ENCODE data around the gene SORCS2.

Gene SORCS2

DNA sequence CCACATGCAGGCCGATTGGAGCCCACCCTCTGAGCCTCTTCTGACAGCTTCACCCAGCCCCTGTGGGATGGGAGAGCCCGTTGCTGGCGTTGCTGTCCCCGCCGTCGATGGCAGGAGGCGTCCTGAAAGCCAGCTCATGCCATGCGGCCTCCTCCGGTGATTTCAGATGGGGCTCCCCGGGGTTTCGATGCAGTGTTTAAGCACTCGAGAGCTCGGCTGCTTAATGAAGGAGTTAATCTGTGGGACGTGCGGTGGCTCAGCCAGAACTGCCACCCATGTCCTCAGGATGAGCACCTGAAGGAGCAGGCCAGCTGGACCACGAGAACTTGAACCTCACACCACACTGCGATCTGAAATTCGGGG lies 95.6 kb downstream of the SORCS2 start:
- TF ChIP-seq, protein P1, sequence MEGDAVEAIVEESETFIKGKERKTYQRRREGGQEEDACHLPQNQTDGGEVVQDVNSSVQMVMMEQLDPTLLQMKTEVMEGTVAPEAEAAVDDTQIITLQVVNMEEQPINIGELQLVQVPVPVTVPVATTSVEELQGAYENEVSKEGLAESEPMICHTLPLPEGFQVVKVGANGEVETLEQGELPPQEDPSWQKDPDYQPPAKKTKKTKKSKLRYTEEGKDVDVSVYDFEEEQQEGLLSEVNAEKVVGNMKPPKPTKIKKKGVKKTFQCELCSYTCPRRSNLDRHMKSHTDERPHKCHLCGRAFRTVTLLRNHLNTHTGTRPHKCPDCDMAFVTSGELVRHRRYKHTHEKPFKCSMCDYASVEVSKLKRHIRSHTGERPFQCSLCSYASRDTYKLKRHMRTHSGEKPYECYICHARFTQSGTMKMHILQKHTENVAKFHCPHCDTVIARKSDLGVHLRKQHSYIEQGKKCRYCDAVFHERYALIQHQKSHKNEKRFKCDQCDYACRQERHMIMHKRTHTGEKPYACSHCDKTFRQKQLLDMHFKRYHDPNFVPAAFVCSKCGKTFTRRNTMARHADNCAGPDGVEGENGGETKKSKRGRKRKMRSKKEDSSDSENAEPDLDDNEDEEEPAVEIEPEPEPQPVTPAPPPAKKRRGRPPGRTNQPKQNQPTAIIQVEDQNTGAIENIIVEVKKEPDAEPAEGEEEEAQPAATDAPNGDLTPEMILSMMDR (IDR thresholded peaks at IDR 0.05; ENCODE audit: extremely low read depth, insufficient read depth, missing control alignments) = no peak
- in situ Hi-C loops (cut with MboI; ENCODE audit: low pct_unique_long_range_greater_than_20kb, low sequenced_read_pairs, unreplicated experiment) = no loop called here
- DNase-seq (ENCODE audit: low spot score) = no peak

DNA sequence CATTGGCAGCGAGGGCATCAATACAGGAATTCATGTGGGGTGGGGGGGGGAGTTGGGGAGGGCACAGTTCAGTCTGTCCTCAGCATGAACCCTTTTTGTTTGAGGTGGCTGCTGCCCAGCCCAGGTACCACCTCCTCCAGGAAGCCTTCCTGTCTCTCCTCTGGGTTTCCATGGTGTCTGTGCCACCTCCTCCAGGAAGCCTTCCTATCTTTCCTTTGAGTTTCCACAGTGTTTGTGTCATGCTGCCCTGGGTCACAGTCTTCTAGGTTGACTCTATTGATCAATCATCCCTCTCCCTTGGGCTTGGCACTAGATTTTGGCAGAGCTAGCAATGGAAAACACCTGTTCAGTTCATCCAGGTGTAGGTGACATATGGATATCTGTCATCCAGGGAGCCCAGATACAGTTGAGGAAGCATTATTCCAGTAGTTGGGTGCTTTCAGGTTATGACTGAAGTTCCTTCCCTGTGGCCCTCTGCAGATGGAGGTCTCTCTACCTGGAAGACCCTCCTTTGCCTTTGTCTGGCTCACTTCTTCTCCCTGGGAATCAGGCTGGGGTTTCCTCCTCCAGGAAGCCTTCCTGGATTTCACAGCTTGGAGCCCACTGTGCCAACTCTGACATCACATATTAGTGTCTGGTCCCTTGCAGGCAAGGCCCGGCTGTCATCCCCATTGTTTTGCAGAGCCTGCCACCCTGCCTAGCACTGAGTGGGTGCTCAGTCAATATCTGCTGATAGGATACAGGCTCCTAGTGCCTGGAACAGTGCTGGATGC lies 96.6 kb downstream of the SORCS2 start:
- in situ Hi-C loops (cut with MboI; ENCODE audit: low pct_unique_long_range_greater_than_20kb, low sequenced_read_pairs, unreplicated experiment) = no loop called here
- TF ChIP-seq, protein P1 (IDR thresholded peaks at IDR 0.05; ENCODE audit: extremely low read depth, insufficient read depth, missing control alignments) = no peak
- DNase-seq (ENCODE audit: low spot score) = no peak

DNA sequence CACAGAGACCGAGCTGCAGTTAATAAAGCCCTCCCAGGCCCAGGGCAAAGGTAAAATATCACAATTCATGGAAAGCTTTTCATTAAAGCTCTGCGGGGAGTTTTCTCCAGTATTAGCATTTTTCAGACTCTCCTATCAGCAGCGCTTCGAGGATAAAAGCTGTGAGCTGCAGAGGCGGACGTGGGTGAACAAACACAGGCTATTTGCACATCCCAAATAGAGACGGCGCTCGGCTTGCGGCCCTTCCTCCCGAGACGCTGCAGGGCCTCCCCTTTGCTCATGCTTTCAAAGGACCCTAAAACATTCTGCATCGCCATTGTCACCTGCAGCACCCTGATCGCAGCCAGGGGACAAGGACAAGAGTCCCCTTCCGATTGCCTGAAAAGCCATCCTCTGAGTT lies 97.3 kb downstream of the SORCS2 start:
- TF ChIP-seq, protein P1 (IDR thresholded peaks at IDR 0.05; ENCODE audit: extremely low read depth, insufficient read depth, missing control alignments) = no peak
- in situ Hi-C loops (cut with MboI; ENCODE audit: low pct_unique_long_range_greater_than_20kb, low sequenced_read_pairs, unreplicated experiment) = no loop called here
- DNase-seq (ENCODE audit: low spot score) = no peak

DNA sequence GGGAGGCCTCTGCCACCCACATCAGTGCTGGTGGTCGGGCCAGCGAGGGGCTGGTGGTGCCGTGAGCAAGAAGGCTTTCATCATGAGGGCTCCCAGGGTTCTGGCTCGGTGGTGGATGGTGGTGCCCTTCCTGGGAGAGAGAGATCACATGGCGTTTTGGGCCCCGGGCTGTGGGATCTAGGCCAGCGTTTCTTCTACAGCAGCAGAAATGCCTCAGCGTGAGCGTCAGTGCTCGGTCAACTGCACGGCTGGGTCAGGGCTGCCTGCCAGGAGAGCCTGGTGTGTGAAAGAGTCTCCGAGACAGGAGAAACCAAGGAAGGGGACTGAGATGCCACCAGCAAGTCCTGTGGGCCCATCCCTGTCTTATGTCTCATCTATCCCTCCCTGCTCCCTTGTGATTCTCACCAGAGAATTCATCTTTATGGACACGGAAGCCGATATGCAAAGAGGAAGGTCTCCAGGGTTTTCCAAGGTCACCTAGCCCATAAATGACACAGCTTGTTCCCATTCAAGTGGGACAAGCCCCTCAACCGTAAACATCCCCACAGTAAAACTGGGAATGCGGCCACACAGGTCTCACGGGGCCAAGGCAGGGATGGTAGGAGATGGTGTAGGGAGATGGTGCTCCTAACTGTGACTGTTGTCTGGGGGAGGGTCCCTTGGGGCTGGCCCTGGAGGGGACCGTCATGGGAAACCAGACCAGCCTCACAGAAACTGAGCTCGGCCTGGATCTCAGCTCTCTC lies 99.2 kb downstream of the SORCS2 start:
- in situ Hi-C loops (cut with MboI; ENCODE audit: low pct_unique_long_range_greater_than_20kb, low sequenced_read_pairs, unreplicated experiment) = no loop called here
- TF ChIP-seq, protein P1 (IDR thresholded peaks at IDR 0.05; ENCODE audit: extremely low read depth, insufficient read depth, missing control alignments) = no peak
- DNase-seq (ENCODE audit: low spot score) = no peak

DNA sequence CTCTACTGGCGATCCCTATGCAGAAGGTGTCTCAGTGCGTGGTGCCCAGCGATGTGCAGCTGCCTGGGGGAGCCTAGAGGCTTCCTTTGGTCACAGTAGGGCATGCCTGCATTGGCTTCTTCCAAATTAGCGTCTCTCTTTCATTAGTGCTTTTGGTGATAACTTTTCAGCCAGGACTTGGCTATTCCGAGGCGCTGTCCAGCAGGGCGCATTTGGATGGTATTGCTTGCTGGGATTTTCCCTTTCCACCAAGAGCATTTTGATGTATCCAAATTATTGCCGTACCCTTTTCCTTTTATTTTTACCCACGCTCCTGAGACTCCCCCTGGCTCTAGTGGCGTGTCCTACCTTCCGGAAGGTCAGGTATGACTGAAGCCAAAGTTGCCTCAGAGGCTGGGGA lies 101.4 kb downstream of the SORCS2 start:
- TF ChIP-seq, protein P1 (IDR thresholded peaks at IDR 0.05; ENCODE audit: extremely low read depth, insufficient read depth, missing control alignments) = no peak
- in situ Hi-C loops (cut with MboI; ENCODE audit: low pct_unique_long_range_greater_than_20kb, low sequenced_read_pairs, unreplicated experiment) = no loop called here
- DNase-seq (ENCODE audit: low spot score) = no peak

DNA sequence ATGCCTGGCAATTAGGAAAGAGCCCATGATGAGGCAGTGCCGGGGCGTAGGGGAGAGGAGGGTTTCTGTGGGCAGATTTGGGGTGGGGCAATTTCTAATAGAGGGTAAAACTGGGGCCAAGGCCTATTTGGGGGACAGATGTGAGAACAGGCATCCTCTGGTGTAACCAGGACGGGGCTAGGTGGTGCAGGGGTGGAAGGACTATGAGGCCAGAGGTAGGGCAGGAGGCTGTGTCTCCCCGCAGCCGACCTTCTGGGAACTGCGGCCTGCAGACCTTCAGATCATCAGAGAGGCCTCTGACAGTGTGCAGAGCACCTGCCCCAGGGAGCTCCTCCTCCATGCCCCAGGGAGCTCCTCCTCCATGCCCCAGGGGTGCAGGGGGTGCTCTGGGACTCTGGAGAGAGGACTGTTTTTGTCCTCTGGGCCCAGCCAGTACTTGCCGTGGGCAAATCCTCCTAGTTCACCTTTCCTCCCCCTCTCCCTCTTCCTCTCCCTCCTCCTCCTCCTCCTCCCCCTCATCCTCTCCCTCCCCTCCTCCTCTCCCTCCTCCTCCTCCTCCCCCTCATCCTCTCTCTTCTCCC lies 101.9 kb downstream of the SORCS2 start:
- DNase-seq (ENCODE audit: low spot score) = no peak
- in situ Hi-C loops (cut with MboI; ENCODE audit: low pct_unique_long_range_greater_than_20kb, low sequenced_read_pairs, unreplicated experiment) = no loop called here
- TF ChIP-seq, protein P1 (IDR thresholded peaks at IDR 0.05; ENCODE audit: extremely low read depth, insufficient read depth, missing control alignments) = no peak
